ENCODE data around the gene FTO.

DNA sequence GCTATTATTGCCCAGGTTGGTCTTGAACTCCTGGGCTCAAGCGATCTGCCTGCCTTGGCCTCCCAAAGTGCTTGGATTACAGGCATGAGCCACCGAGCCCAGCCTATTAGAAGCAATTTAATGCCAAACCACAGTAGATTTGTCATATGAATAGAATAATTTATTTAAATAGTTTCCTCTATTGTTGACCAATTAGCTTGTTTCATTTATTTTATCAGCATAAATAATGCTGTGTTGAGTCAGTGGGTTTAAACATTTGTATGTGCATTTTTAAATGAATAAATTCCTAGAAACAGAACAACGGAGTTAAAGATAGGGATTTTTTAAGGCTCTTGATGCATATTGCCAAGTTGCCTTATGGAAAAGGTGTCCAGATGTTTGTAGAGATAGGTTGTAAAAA is 26.7 kb downstream of the FTO start:
- TF ChIP-seq, protein P1, sequence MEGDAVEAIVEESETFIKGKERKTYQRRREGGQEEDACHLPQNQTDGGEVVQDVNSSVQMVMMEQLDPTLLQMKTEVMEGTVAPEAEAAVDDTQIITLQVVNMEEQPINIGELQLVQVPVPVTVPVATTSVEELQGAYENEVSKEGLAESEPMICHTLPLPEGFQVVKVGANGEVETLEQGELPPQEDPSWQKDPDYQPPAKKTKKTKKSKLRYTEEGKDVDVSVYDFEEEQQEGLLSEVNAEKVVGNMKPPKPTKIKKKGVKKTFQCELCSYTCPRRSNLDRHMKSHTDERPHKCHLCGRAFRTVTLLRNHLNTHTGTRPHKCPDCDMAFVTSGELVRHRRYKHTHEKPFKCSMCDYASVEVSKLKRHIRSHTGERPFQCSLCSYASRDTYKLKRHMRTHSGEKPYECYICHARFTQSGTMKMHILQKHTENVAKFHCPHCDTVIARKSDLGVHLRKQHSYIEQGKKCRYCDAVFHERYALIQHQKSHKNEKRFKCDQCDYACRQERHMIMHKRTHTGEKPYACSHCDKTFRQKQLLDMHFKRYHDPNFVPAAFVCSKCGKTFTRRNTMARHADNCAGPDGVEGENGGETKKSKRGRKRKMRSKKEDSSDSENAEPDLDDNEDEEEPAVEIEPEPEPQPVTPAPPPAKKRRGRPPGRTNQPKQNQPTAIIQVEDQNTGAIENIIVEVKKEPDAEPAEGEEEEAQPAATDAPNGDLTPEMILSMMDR (IDR thresholded peaks at IDR 0.05), result no peak
- TF ChIP-seq POLR2A (IDR thresholded peaks at IDR 0.05), result no peak

All from testis (tissue), 2 donors.